Neural progenitor cell (in vitro differentiated cells): ENCODE measurements around the gene SLC7A6. TPM values are rescaled to one million over a fixed set of nuclear protein-coding genes. Genes with fewer than 3 reads are reported as not detected.

ENCODE experiments used
- DNase-seq: peaks from one replicate; pipeline ENCODE4 v3.0.0-alpha.2; 2016; ENCODE audit warnings: low spot score
- H2AFZ ChIP-seq: fragments of 200-600 bp; sonication (generic); replicated peaks from 2 replicates; pipeline ENCODE4 v1.6.1; 2016; ENCODE audit warnings: antibody characterized with exemption
- H3F3A ChIP-seq: fragments of 200-600 bp; sonication (generic); 2 replicates; pipeline ENCODE4 v1.6.1; 2016; ENCODE audit warnings: antibody characterized with exemption, low read depth
- H3K27ac ChIP-seq: fragments of 200-600 bp; sonication (generic); 2 replicates; pipeline ENCODE4 v1.5.1; 2016; ENCODE audit warnings: mild to moderate bottlenecking
- H3K27me3 ChIP-seq: fragments of 200-600 bp; sonication (generic); 2 replicates; pipeline ENCODE4 v1.6.1; 2016; ENCODE audit warnings: mild to moderate bottlenecking, moderate library complexity
- H3K36me3 ChIP-seq: fragments of 200-600 bp; sonication (generic); 2 replicates; pipeline ENCODE4 v1.5.1; 2016
- H3K4me1 ChIP-seq: fragments of 200-600 bp; sonication (generic); 2 replicates; pipeline ENCODE4 v1.6.1; 2016; ENCODE audit warnings: mixed run types
- H3K4me2 ChIP-seq: fragments of 200-600 bp; sonication (generic); 2 replicates; pipeline ENCODE4 v1.6.1; 2016
- H3K4me3 ChIP-seq: fragments of 200-600 bp; sonication (generic); 2 replicates; pipeline ENCODE4 v1.5.1; 2016
- H3K79me2 ChIP-seq: fragments of 200-600 bp; sonication (generic); 2 replicates; pipeline ENCODE4 v1.6.1; 2016; ENCODE audit warnings: low read depth
- H3K9ac ChIP-seq: fragments of 200-600 bp; sonication (generic); 2 replicates; pipeline ENCODE4 v1.6.1; 2016
- H3K9me3 ChIP-seq: fragments of 200-600 bp; sonication (generic); 2 replicates; pipeline ENCODE4 v1.5.1; 2016; ENCODE audit warnings: low read depth
- H4K20me1 ChIP-seq: fragments of 200-600 bp; sonication (generic); 2 replicates; pipeline ENCODE4 v1.6.1; 2016; ENCODE audit warnings: low read depth
- H3K27ac Mint-ChIP-seq: 3 replicates; pipeline ENCODE4 v1.8.0; 2021; ENCODE audit warnings: mixed read lengths
- H3K27me3 Mint-ChIP-seq: 2 replicates; pipeline ENCODE4 v1.8.0; 2022; ENCODE audit warnings: low read depth, mild to moderate bottlenecking, inconsistent platforms, moderate library complexity, mixed read lengths; ENCODE audit not compliant: insufficient read depth
- H3K36me3 Mint-ChIP-seq: 3 replicates; pipeline ENCODE4 v1.8.0; 2021; ENCODE audit warnings: mixed read lengths
- H3K4me1 Mint-ChIP-seq: 3 replicates; pipeline ENCODE4 v1.8.0; 2021; ENCODE audit warnings: mixed read lengths
- H3K4me3 Mint-ChIP-seq: 3 replicates; pipeline ENCODE4 v1.8.0; 2021; ENCODE audit warnings: mild to moderate bottlenecking, moderate library complexity, mixed read lengths
- H3K9me3 Mint-ChIP-seq: 3 replicates; pipeline ENCODE4 v1.8.0; 2020; ENCODE audit warnings: mixed read lengths
- CTCF ChIP-seq: fragments of 200-600 bp; sonication (generic); IDR thresholded peaks from 2 replicates; pipeline ENCODE4 v1.5.1; 2017; ENCODE audit warnings: antibody characterized with exemption, mild to moderate bottlenecking
- EZH2 ChIP-seq: fragments of 200-600 bp; sonication (generic); IDR thresholded peaks from 2 replicates; pipeline ENCODE4 v1.6.1; 2017; ENCODE audit warnings: antibody characterized with exemption, mild to moderate bottlenecking, moderate library complexity
- EZH2phosphoT487 ChIP-seq: fragments of 200-600 bp; sonication (generic); IDR thresholded peaks from 2 replicates; pipeline ENCODE4 v1.6.1; 2017; ENCODE audit warnings: antibody characterized with exemption
- total RNA-seq: library from RNA; depleted of rRNA; stranded (reverse); fragments of >200 nt; gene quantifications from 2 replicates; pipeline ENCODE4 v1.2.3, GENCODE V29; 2015; ENCODE audit warnings: low replicate concordance

SLC7A6 gene
- total RNA-seq, 1 donor from 2014 or later, result 5.6 TPM

GRCh38 chr16:68235108-68235886 lies 29.0 kb upstream of the SLC7A6 start:
- H4K20me1 ChIP-seq, result peaks cover 13% of the 10 kb centered on the region
- H3F3A ChIP-seq, result peaks cover 44% of the 10 kb centered on the region
- Mint-ChIP-seq H3K27me3 (peaks cover 34% of the 10 kb centered on the region), H3K4me3 (peak overlapping the region; percentile 63), H3K4me1 (peaks cover 14% of the 10 kb centered on the region), H3K27ac (no peak overlapping the region), H3K9me3 (peaks cover 3% of the 10 kb centered on the region), H3K36me3 (peaks cover 4% of the 10 kb centered on the region)
- H3K9ac ChIP-seq, result no peak overlapping the region
- peak overlapping the region; percentile 47 for H3K4me3 ChIP-seq
- DNase-seq, result peak; percentile 55
- H3K79me2 ChIP-seq, result no peaks in the 10 kb centered on the region
- TF ChIP-seq CTCF (peak; percentile 37), EZH2 (peak; percentile 93), EZH2phosphoT487 (peak; percentile 65)
- peaks cover 48% of the 10 kb centered on the region for H3K27me3 ChIP-seq
- H3K27ac ChIP-seq, result no peak overlapping the region
- peaks cover 19% of the 10 kb centered on the region for H3K4me1 ChIP-seq
- H2AFZ ChIP-seq, result no peak overlapping the region
- H3K4me2 ChIP-seq, result peak overlapping the region; percentile 81
- H3K36me3 ChIP-seq, result no peaks in the 10 kb centered on the region
- H3K9me3 ChIP-seq, result no peaks in the 10 kb centered on the region

GRCh38 chr16:68235887-68236136 lies 28.5 kb upstream of the SLC7A6 start, which contains the start of gene ESRP2:
Gene ESRP2, minus strand, starts transcription at chr16:68236127. Its CDS starts 82 bp downstream, at chr16:68236045.
- H3F3A ChIP-seq, result peaks cover 44% of the 10 kb centered on the region
- Mint-ChIP-seq H3K36me3 (peaks cover 4% of the 10 kb centered on the region), H3K27ac (no peak within 1 kb of the TSS), H3K4me1 (peaks cover 14% of the 10 kb centered on the region), H3K4me3 (peak within 1 kb of the TSS; percentile 84), H3K9me3 (peaks cover 3% of the 10 kb centered on the region), H3K27me3 (peaks cover 35% of the 10 kb centered on the region)
- peak within 1 kb of the TSS; percentile 47 for H3K4me3 ChIP-seq
- peaks cover 13% of the 10 kb centered on the region for H4K20me1 ChIP-seq
- no peaks in the 10 kb centered on the region for H3K79me2 ChIP-seq
- H3K27me3 ChIP-seq, result peaks cover 48% of the 10 kb centered on the region
- TF ChIP-seq CTCF (no peak), EZH2phosphoT487 (no peak), EZH2 (peak; percentile 83)
- peak within 1 kb of the TSS; percentile 63 for H2AFZ ChIP-seq
- no peak for DNase-seq
- H3K9ac ChIP-seq, result no peak within 1 kb of the TSS
- no peak within 1 kb of the TSS for H3K27ac ChIP-seq
- peak within 1 kb of the TSS; percentile 81 for H3K4me2 ChIP-seq
- H3K4me1 ChIP-seq, result peaks cover 19% of the 10 kb centered on the region
- no peaks in the 10 kb centered on the region for H3K9me3 ChIP-seq
- H3K36me3 ChIP-seq, result no peaks in the 10 kb centered on the region

GRCh38 chr16:68236137-68236825 lies 28.0 kb upstream of the SLC7A6 start:
- Histone ChIP-seq H3K4me1 (peaks cover 19% of the 10 kb centered on the region), H4K20me1 (peaks cover 13% of the 10 kb centered on the region), H3K4me2 (peak overlapping the region; percentile 81), H3F3A (peaks cover 44% of the 10 kb centered on the region), H3K4me3 (peak overlapping the region; percentile 47), H3K27me3 (peaks cover 48% of the 10 kb centered on the region), H3K79me2 (no peaks in the 10 kb centered on the region), H2AFZ (no peak overlapping the region), H3K9me3 (no peaks in the 10 kb centered on the region), H3K27ac (no peak overlapping the region), H3K36me3 (no peaks in the 10 kb centered on the region), H3K9ac (no peak overlapping the region)
- Mint-ChIP-seq H3K36me3 (peaks cover 4% of the 10 kb centered on the region), H3K27ac (no peak overlapping the region), H3K27me3 (peaks cover 37% of the 10 kb centered on the region), H3K4me1 (peaks cover 14% of the 10 kb centered on the region), H3K9me3 (peaks cover 3% of the 10 kb centered on the region), H3K4me3 (peak overlapping the region; percentile 84)
- TF ChIP-seq CTCF (no peak), EZH2phosphoT487 (no peak), EZH2 (no peak)
- peak; percentile 62 for DNase-seq
